Peyer's patch (tissue), 4 donors: Measurements from ENCODE around the gene GNG7. TPM values are rescaled to one million over a fixed set of nuclear protein-coding genes. Genes with fewer than 3 reads are reported as not detected.
"Not testable (repeated sequence)": the region's sequence is repeated elsewhere in the genome, so short reads cannot be mapped to it uniquely, and the experiment has no call there.

Experiments used
- DNase-seq, 3 donors: peaks; one replicate each; pipeline ENCODE4 v3.0.0-alpha.2; 2017 to 2019
- H3K27ac ChIP-seq, 4 donors: fragments of 200-600 bp; sonication (generic); one replicate each; pipeline ENCODE4 v1.5.1; 2016 to 2019
- H3K27me3 ChIP-seq, 2 donors: fragments of 200-600 bp; sonication (generic); one replicate each; pipeline ENCODE4 v1.5.1; 2019
- H3K36me3 ChIP-seq, 3 donors: fragments of 200-600 bp; sonication (generic); one replicate each; pipeline ENCODE4 v1.5.1; 2016 to 2019
- H3K4me1 ChIP-seq, 4 donors: fragments of 200-600 bp; sonication (generic); one replicate each; pipeline ENCODE4 v1.5.1; 2016 to 2019
- H3K4me3 ChIP-seq, 4 donors: fragments of 200-600 bp; sonication (generic); 1 replicate in 3 of 4; 2 replicates in 1 of 4; pipeline ENCODE4 v1.5.1; 2016 to 2019; ENCODE audit warnings: mild to moderate bottlenecking in 1 of 4
- H3K9me3 ChIP-seq, 4 donors: fragments of 200-600 bp; sonication (generic); one replicate each; pipeline ENCODE4 v1.5.1; 2016 to 2019; ENCODE audit warnings: mild to moderate bottlenecking in 1 of 4
- POLR2A ChIP-seq, 2 donors: fragments of 450-650 bp; IDR thresholded peaks; one replicate each; pipeline ENCODE4 v1.5.1; 2017; ENCODE audit warnings: antibody characterized with exemption in 2 of 2, mild to moderate bottlenecking in 2 of 2, moderate library complexity in 2 of 2
- total RNA-seq, 4 donors: library from RNA; depleted of rRNA; stranded (reverse); fragments of >200 nt; gene quantifications; one replicate each; pipeline ENCODE4 v1.1.0, GENCODE V29; 2016
- TF ChIP-seq, protein P1 (sequence below), 6 experiments: fragments of 450-650 bp in 4 of 6; fragments of 200-600 bp in 2 of 6; sonication (generic) in 1 of 6; IDR thresholded peaks; one replicate each; pipeline ENCODE4 v1.5.1; 2017 to 2019; ENCODE audit warnings: antibody characterized with exemption in 6 of 6, mild to moderate bottlenecking in 3 of 6, moderate library complexity in 1 of 6

Gene GNG7
- total RNA-seq, 4 donors from 2014 or later = 1.2 to 14.9 (median 2.0) TPM

DNA sequence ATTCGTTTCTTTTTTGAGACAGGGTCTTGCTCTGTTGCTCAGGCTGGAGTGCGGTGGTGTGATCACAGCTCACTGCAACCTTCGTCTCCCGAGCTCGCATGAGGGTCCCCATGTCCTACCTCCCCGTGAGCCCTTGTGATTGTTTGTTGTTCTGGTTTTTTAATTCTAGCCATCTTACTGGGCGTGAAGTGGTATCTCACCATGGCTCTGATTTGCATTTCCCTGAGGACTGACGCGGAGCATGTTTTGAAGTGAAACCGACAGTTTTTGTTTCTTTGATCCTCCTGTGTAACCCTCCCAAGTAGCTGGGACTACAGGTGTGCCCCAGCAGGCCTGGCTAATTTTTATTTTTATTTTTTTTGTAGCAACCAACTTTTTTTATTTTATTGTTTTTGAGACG lies 21.7 kb downstream of the GNG7 start:
- Histone ChIP-seq H3K4me1 (peaks cover 0 to 9% (median 2%) of the 10 kb centered on the region in 4 donors), H3K9me3 (no peaks in the 10 kb centered on the region), H3K36me3 (no peaks in the 10 kb centered on the region), H3K27me3 (no peaks in the 10 kb centered on the region), H3K4me3 (no peak overlapping the region), H3K27ac (peak overlapping the region in 3 of 4 donors; percentile 26 to 91 (median 83))
- no peak for TF ChIP-seq POLR2A (IDR thresholded peaks at IDR 0.05)
- TF ChIP-seq, protein P1, sequence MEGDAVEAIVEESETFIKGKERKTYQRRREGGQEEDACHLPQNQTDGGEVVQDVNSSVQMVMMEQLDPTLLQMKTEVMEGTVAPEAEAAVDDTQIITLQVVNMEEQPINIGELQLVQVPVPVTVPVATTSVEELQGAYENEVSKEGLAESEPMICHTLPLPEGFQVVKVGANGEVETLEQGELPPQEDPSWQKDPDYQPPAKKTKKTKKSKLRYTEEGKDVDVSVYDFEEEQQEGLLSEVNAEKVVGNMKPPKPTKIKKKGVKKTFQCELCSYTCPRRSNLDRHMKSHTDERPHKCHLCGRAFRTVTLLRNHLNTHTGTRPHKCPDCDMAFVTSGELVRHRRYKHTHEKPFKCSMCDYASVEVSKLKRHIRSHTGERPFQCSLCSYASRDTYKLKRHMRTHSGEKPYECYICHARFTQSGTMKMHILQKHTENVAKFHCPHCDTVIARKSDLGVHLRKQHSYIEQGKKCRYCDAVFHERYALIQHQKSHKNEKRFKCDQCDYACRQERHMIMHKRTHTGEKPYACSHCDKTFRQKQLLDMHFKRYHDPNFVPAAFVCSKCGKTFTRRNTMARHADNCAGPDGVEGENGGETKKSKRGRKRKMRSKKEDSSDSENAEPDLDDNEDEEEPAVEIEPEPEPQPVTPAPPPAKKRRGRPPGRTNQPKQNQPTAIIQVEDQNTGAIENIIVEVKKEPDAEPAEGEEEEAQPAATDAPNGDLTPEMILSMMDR (IDR thresholded peaks at IDR 0.05) = no peak
- DNase-seq = peak in 2 of 3 donors; percentile 72 to 73

GRCh38 chr19:2679439-2679838 lies 23.1 kb downstream of the GNG7 start:
- H3K4me3 ChIP-seq = no peak overlapping the region
- no peak for DNase-seq
- H3K4me1 ChIP-seq = peaks cover 0 to 9% (median 2%) of the 10 kb centered on the region in 4 donors
- H3K36me3 ChIP-seq = no peaks in the 10 kb centered on the region
- H3K27ac ChIP-seq = peak overlapping the region in 2 of 4 donors; percentile 83 to 91
- no peaks in the 10 kb centered on the region for H3K27me3 ChIP-seq
- no peaks in the 10 kb centered on the region for H3K9me3 ChIP-seq
- no peak for TF ChIP-seq POLR2A (IDR thresholded peaks at IDR 0.05)
- TF ChIP-seq, protein P1 (IDR thresholded peaks at IDR 0.05) = no peak

GRCh38 chr19:2678948-2679347 lies 23.5 kb downstream of the GNG7 start:
- H3K27ac ChIP-seq = peak overlapping the region in 2 of 4 donors; percentile 83 to 91
- H3K27me3 ChIP-seq, DNase-seq, H3K4me1 ChIP-seq, H3K36me3 ChIP-seq, H3K9me3 ChIP-seq, H3K4me3 ChIP-seq: not testable (repeated sequence)

DNA sequence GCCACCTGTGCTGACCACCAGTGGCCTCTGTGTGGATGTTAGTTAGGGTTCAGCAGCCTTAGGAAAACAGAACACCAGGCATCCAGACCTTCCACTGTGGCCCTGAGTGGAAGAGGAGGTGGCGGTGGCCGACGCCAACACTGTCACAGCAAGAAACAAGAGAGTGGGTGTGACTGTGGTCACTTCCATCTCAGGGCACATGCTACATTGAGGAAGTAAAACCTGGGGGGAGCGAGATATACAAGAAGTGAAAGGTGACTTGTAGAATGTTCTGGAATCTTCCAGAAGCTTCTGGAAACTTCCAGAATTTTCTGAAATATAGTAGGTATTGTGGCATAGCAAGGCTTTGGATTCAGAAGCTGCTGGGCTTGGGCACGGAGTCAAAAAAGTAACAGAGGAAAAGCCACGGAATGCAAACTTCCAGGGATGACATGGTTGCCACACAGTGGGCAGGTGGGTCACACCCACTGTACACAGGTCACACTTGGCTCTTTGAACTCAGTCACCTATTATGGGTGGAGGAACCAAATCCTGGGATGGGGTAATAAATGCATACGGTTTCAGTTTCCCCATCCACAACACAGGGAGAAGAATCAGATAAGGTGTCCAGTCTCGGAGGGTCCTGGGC lies 24.3 kb downstream of the GNG7 start:
- H3K27ac ChIP-seq = peak overlapping the region in 3 of 4 donors; percentile 32 to 91 (median 83)

DNA sequence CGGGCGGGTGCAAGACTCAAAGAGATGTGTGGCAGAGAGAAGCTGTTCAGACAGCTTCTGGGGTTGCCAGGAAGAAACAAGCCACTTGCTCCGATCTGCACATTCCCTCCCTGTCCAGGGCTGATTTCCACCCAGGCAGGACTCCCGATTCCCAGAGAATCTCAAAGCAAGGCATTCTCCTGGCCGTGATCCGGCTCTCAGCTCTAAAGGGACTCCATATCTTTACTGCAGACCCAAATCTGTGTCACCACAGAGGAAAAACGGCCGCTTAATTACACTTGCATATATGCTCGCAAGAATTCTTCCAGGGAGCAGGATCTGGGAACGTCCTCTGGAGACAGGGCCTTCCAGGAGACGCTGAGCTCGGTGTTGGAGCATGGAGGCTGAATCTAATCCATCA lies 25.7 kb downstream of the GNG7 start:
- TF ChIP-seq POLR2A (IDR thresholded peaks at IDR 0.05) = no peak
- TF ChIP-seq, protein P1 (IDR thresholded peaks at IDR 0.05) = no peak
- Histone ChIP-seq H3K36me3 (no peaks in the 10 kb centered on the region), H3K4me3 (no peak overlapping the region), H3K4me1 (peaks cover 0 to 9% (median 2%) of the 10 kb centered on the region in 4 donors), H3K9me3 (no peaks in the 10 kb centered on the region), H3K27me3 (no peaks in the 10 kb centered on the region), H3K27ac (peak overlapping the region in 2 of 4 donors; percentile 52 to 83)
- no peak for DNase-seq

More for the DNA sequence above, 24.3 kb downstream of the GNG7 start:
- peak in 2 of 3 donors; percentile 68 to 82 for DNase-seq
- H3K36me3 ChIP-seq = no peaks in the 10 kb centered on the region
- no peaks in the 10 kb centered on the region for H3K9me3 ChIP-seq
- no peak for TF ChIP-seq POLR2A (IDR thresholded peaks at IDR 0.05)
- TF ChIP-seq, protein P1 (IDR thresholded peaks at IDR 0.05) = no peak
- no peaks in the 10 kb centered on the region for H3K27me3 ChIP-seq
- no peak overlapping the region for H3K4me3 ChIP-seq
- peaks cover 0 to 9% (median 2%) of the 10 kb centered on the region in 4 donors for H3K4me1 ChIP-seq

GRCh38 chr19:2675892-2676291 lies 26.6 kb downstream of the GNG7 start:
- Histone ChIP-seq H3K9me3 (no peaks in the 10 kb centered on the region), H3K4me1 (peaks cover 0 to 6% (median 2%) of the 10 kb centered on the region in 4 donors), H3K4me3 (no peak overlapping the region), H3K27ac (peak overlapping the region in 3 of 4 donors; percentile 6 to 52 (median 42)), H3K36me3 (no peaks in the 10 kb centered on the region), H3K27me3 (no peaks in the 10 kb centered on the region)
- DNase-seq = no peak
- TF ChIP-seq, protein P1 (IDR thresholded peaks at IDR 0.05) = no peak
- TF ChIP-seq POLR2A (IDR thresholded peaks at IDR 0.05) = no peak
